ENCODE results near the gene DYRK1A.

DYRK1A gene

DNA sequence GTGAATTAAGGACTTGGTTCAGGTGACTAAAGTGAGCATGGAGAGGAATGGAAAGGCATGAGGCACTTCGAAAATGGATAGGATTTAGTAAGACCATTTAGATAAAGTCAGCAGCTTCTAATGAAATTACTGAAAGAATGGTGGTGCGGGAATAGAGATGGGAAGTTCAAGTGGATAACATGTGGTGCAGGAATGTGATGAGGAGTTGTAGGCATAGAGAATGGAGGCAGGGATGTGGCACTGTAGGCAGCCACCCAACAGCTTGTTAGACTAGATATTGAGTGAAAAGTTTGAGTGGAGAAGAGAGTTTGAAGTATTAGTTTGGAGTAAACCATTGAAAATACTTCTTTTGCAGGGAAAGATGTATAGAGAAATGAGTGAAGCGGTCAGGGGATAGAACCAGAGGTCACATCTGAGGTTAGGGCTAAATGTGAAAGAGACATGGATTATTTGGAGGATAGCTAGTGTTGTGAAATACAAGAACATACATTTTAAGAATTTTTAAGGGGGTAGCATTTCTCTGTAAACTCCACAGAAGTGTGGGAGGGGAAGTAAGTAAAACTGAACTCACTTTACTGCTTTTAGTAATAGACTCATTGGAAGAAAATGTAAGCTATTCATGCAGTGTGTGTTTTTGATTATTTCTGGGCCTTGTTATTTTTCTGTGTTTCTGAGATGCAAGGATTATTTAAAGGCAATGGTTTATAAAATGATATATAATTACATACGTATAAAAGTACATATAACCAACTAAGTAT is 46.2 kb downstream of the DYRK1A start:
- Histone ChIP-seq H3K27me3 (ENCODE audit: insufficient read depth, low read length) (no peaks in the 10 kb centered on the region), H3K9ac (ENCODE audit: low read depth, low read length) (no peak overlapping the region), H3K27ac (ENCODE audit: low read length) (no peak overlapping the region), H3K9me3 (ENCODE audit: insufficient read depth, low read depth, low read length) (no peaks in the 10 kb centered on the region), H3K36me3 (ENCODE audit: insufficient read depth, low read depth, low read length) (no peaks in the 10 kb centered on the region), H3K4me1 (ENCODE audit: insufficient read depth, low read length) (peaks cover 35% of the 10 kb centered on the region), H3K4me3 (ENCODE audit: low read length) (no peak overlapping the region)

GRCh38 chr21:37413553-37414291 is 47.1 kb downstream of the DYRK1A start:
- 0 out of 2 replicates have a peak overlapping the region, but pooled peaks have one; percentile 1 for H3K9ac ChIP-seq (ENCODE audit: low read depth, low read length)
- no peaks in the 10 kb centered on the region for H3K9me3 ChIP-seq (ENCODE audit: insufficient read depth, low read depth, low read length)
- H3K27ac ChIP-seq (ENCODE audit: low read length): no peak overlapping the region
- no peaks in the 10 kb centered on the region for H3K27me3 ChIP-seq (ENCODE audit: insufficient read depth, low read length)
- no peaks in the 10 kb centered on the region for H3K36me3 ChIP-seq (ENCODE audit: insufficient read depth, low read depth, low read length)
- peaks cover 36% of the 10 kb centered on the region for H3K4me1 ChIP-seq (ENCODE audit: insufficient read depth, low read length)
- no peak overlapping the region for H3K4me3 ChIP-seq (ENCODE audit: low read length)

GRCh38 chr21:37414292-37415253 is 48.0 kb downstream of the DYRK1A start:
- Histone ChIP-seq H3K9me3 (ENCODE audit: insufficient read depth, low read depth, low read length) (no peaks in the 10 kb centered on the region), H3K27me3 (ENCODE audit: insufficient read depth, low read length) (no peaks in the 10 kb centered on the region), H3K4me3 (ENCODE audit: low read length) (no peak overlapping the region), H3K27ac (ENCODE audit: low read length) (no peak overlapping the region), H3K9ac (ENCODE audit: low read depth, low read length) (0 out of 2 replicates have a peak overlapping the region, but pooled peaks have one; percentile 1), H3K36me3 (ENCODE audit: insufficient read depth, low read depth, low read length) (no peaks in the 10 kb centered on the region), H3K4me1 (ENCODE audit: insufficient read depth, low read length) (peaks cover 36% of the 10 kb centered on the region)

DNA sequence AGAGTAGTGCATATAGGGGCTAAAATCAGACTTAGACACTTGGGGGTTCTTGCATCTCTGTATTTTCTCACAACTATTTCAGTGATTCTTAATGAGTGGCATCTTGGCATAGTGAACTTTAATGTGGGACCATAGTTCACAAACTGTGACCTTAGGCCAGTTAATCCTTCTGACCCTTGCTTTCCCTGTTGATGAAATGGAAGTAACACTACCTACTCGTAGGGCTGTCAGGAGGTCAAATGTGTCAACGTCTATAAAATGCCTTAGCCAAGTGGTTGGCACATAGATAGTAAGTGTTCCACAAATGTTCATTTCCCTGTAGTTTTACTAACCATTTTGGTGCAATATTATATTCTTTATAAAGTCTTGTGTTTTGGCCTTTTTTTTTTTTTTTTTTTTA is 49.4 kb downstream of the DYRK1A start:
- Histone ChIP-seq H3K27ac (ENCODE audit: low read length) (no peak overlapping the region), H3K4me3 (ENCODE audit: low read length) (no peak overlapping the region), H3K9ac (ENCODE audit: low read depth, low read length) (no peak overlapping the region), H3K9me3 (ENCODE audit: insufficient read depth, low read depth, low read length) (no peaks in the 10 kb centered on the region), H3K36me3 (ENCODE audit: insufficient read depth, low read depth, low read length) (no peaks in the 10 kb centered on the region), H3K4me1 (ENCODE audit: insufficient read depth, low read length) (peaks cover 42% of the 10 kb centered on the region), H3K27me3 (ENCODE audit: insufficient read depth, low read length) (no peaks in the 10 kb centered on the region)

DNA sequence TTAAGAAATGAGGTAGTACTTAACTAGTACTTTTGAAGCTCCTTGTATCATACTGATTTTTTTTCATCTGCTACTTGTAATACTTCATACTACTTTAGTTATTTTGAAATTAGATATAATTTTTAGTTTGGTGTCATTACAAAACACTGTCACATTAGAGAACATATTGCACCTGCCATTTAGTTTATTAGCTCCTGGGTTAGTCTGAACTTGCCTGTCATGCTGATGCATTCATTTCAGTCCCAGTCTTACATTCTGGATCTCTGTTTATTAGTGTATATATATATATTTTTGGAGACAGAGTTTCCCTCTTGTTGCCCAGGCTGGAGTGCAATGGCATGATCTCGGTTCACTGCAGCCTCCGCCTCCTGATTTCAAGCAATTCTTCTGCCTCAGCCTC is 50.3 kb downstream of the DYRK1A start:
- Histone ChIP-seq H3K27ac (ENCODE audit: low read length) (no peak overlapping the region), H3K27me3 (ENCODE audit: insufficient read depth, low read length) (no peaks in the 10 kb centered on the region), H3K9ac (ENCODE audit: low read depth, low read length) (no peak overlapping the region), H3K4me3 (ENCODE audit: low read length) (no peak overlapping the region), H3K36me3 (ENCODE audit: insufficient read depth, low read depth, low read length) (peaks cover 6% of the 10 kb centered on the region; the same call in 1 of the 2 replicates), H3K4me1 (ENCODE audit: insufficient read depth, low read length) (peaks cover 44% of the 10 kb centered on the region), H3K9me3 (ENCODE audit: insufficient read depth, low read depth, low read length) (no peaks in the 10 kb centered on the region)

DNA sequence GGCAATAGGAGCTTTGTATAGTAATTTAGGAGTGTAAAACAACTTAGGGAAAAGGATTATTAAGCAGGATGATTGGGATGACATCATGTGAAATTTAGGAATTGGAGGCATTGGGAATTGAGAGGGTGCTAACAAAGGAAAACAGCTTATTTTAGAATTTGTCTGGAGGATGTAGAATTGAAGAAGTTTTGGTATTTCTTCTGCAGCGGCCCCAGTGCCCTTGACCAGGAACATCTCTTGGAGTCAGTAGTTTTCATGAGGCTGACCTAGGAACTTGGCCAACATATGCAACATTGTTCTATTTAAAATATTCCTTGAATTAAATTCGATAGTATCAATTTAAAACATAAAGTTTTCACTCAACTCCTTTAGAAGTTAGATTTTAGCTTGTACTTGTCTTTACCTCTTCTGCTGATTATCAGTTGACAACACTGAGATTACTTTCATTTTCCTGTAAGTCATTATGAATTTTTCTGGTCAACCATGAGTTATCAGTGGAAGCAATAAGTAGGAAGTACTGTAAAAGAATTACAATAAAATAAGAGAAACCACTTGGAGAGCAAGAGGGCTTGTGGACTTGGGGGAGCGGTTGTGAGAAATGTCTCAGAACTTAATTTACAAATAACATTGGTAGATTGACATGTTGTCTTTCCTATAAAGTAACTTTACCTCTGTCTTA is 52.8 kb downstream of the DYRK1A start:
- H3K27ac ChIP-seq (ENCODE audit: low read length): no peak overlapping the region
- peaks cover 17% of the 10 kb centered on the region; the same call in 1 of the 2 replicates for H3K36me3 ChIP-seq (ENCODE audit: insufficient read depth, low read depth, low read length)
- H3K27me3 ChIP-seq (ENCODE audit: insufficient read depth, low read length): no peaks in the 10 kb centered on the region
- no peak overlapping the region for H3K4me3 ChIP-seq (ENCODE audit: low read length)
- H3K9me3 ChIP-seq (ENCODE audit: insufficient read depth, low read depth, low read length): no peaks in the 10 kb centered on the region
- peaks cover 34% of the 10 kb centered on the region for H3K4me1 ChIP-seq (ENCODE audit: insufficient read depth, low read length)
- no peak overlapping the region for H3K9ac ChIP-seq (ENCODE audit: low read depth, low read length)

- H3K4me1 ChIP-seq (ENCODE audit: insufficient read depth, low read length): peaks cover 21% of the 10 kb centered on the region; the same call in 1 of the 2 replicates
Observed at GRCh38 chr21:37421306-37421705, 54.7 kb downstream of the DYRK1A start.

DNA sequence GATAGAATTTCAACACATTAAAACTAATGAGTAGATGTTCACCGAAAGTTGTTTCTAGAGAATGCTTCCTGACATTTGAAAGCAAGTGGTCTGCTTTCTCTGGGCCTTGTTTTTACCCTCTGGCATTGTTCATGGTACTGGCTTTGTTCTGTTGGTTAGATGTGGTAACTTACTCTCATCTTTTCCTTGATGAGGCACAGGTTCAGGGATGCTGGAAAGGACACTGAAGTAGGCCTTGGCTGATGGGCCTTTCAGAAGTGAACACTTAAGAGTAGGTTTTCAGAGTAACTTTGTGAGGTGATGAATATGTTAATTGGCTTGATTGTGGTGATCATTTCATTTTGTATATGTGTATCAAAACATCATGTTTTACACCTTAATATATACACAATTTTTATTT is 55.8 kb downstream of the DYRK1A start:
- Histone ChIP-seq H3K4me1 (ENCODE audit: insufficient read depth, low read length) (peaks cover 21% of the 10 kb centered on the region; the same call in 1 of the 2 replicates), H3K27me3 (ENCODE audit: insufficient read depth, low read length) (no peaks in the 10 kb centered on the region), H3K36me3 (ENCODE audit: insufficient read depth, low read depth, low read length) (peaks cover 34% of the 10 kb centered on the region), H3K4me3 (ENCODE audit: low read length) (no peak overlapping the region), H3K9ac (ENCODE audit: low read depth, low read length) (no peak overlapping the region), H3K9me3 (ENCODE audit: insufficient read depth, low read depth, low read length) (no peaks in the 10 kb centered on the region), H3K27ac (ENCODE audit: low read length) (no peak overlapping the region)

More at GRCh38 chr21:37421306-37421705, 54.7 kb downstream of the DYRK1A start:
- H3K9me3 ChIP-seq (ENCODE audit: insufficient read depth, low read depth, low read length): no peaks in the 10 kb centered on the region
- H3K9ac ChIP-seq (ENCODE audit: low read depth, low read length): no peak overlapping the region
- H3K27me3 ChIP-seq (ENCODE audit: insufficient read depth, low read length): no peaks in the 10 kb centered on the region
- no peak overlapping the region for H3K27ac ChIP-seq (ENCODE audit: low read length)
- peaks cover 33% of the 10 kb centered on the region; the same call in 1 of the 2 replicates for H3K36me3 ChIP-seq (ENCODE audit: insufficient read depth, low read depth, low read length)
- H3K4me3 ChIP-seq (ENCODE audit: low read length): no peak overlapping the region

- peaks cover 39% of the 10 kb centered on the region for H3K36me3 ChIP-seq (ENCODE audit: insufficient read depth, low read depth, low read length)
- H3K9me3 ChIP-seq (ENCODE audit: insufficient read depth, low read depth, low read length): no peaks in the 10 kb centered on the region
- H3K4me1 ChIP-seq (ENCODE audit: insufficient read depth, low read length): peaks cover 15% of the 10 kb centered on the region; the same call in 1 of the 2 replicates
- no peak overlapping the region for H3K9ac ChIP-seq (ENCODE audit: low read depth, low read length)
- no peak overlapping the region for H3K27ac ChIP-seq (ENCODE audit: low read length)
- no peak overlapping the region for H3K4me3 ChIP-seq (ENCODE audit: low read length)
- no peaks in the 10 kb centered on the region for H3K27me3 ChIP-seq (ENCODE audit: insufficient read depth, low read length)
Observed at GRCh38 chr21:37423103-37423502, 56.5 kb downstream of the DYRK1A start.

DNA sequence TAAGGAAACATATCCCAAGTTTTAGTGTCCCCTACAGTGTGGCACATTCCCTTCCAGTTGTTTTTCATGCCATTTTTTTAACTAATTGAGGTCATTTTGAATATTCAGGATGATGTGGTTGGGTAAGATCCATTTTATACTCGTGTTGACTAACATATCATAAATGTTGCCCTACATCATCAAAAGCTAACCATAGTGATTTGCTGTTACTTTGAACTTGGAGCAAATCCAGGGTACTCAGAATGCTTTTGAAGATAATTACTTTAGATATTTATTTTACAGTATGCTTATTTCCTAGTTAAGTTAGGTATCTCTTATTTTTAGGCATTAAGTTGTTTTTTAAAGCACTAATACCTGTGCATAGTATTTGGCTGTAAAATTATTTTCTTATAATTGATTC is 57.8 kb downstream of the DYRK1A start:
- Histone ChIP-seq H3K9me3 (ENCODE audit: insufficient read depth, low read depth, low read length) (no peaks in the 10 kb centered on the region), H3K36me3 (ENCODE audit: insufficient read depth, low read depth, low read length) (peaks cover 41% of the 10 kb centered on the region), H3K27me3 (ENCODE audit: insufficient read depth, low read length) (no peaks in the 10 kb centered on the region), H3K4me1 (ENCODE audit: insufficient read depth, low read length) (peaks cover 14% of the 10 kb centered on the region; the same call in 1 of the 2 replicates), H3K4me3 (ENCODE audit: low read length) (no peak overlapping the region), H3K27ac (ENCODE audit: low read length) (no peak overlapping the region), H3K9ac (ENCODE audit: low read depth, low read length) (no peak overlapping the region)

GRCh38 chr21:37425001-37425400 is 58.4 kb downstream of the DYRK1A start:
- Histone ChIP-seq H3K4me3 (ENCODE audit: low read length) (no peak overlapping the region), H3K9me3 (ENCODE audit: insufficient read depth, low read depth, low read length) (no peaks in the 10 kb centered on the region), H3K9ac (ENCODE audit: low read depth, low read length) (no peak overlapping the region), H3K4me1 (ENCODE audit: insufficient read depth, low read length) (peaks cover 15% of the 10 kb centered on the region; the same call in 1 of the 2 replicates), H3K27me3 (ENCODE audit: insufficient read depth, low read length) (no peaks in the 10 kb centered on the region), H3K27ac (ENCODE audit: low read length) (no peak overlapping the region), H3K36me3 (ENCODE audit: insufficient read depth, low read depth, low read length) (peaks cover 41% of the 10 kb centered on the region)
